D341Med (cell line): ENCODE measurements around the gene C5.

Source experiments
- DNase-seq: peaks from one replicate; pipeline ENCODE4 v3.0.0; 2012; ENCODE audit warnings: low spot score

The C5 gene

GRCh38 chr9:120910643-120911042 is 139.4 kb downstream of the C5 start:
- no peak for DNase-seq

- no peak for DNase-seq
Observed at GRCh38 chr9:120909904-120910303, 140.2 kb downstream of the C5 start.

GRCh38 chr9:120905315-120906164 is 144.5 kb downstream of the C5 start:
- DNase-seq: no peak

GRCh38 chr9:120904978-120905301 is 145.1 kb downstream of the C5 start:
- DNase-seq: no peak

- DNase-seq: no peak
Observed at GRCh38 chr9:120904061-120904977, 145.8 kb downstream of the C5 start.

GRCh38 chr9:120902569-120903535 is 147.2 kb downstream of the C5 start:
- DNase-seq: no peak
